Inflammatory macrophage (primary cell): ENCODE data around the gene NUTM2G.
A peak's percentile ranks its signal among the peaks of the same experiment; 100 is the strongest.
"Not testable (repeated sequence)": the region's sequence is repeated elsewhere in the genome, so short reads cannot be mapped to it uniquely, and the experiment has no call there.

ENCODE experiments used
- DNase-seq, 2 donors: peaks; one replicate each; pipeline ENCODE4 v3.0.0-alpha.2; 2020 to 2022
- total RNA-seq, 18 experiments: gene quantifications; one replicate each; lab custom pipeline; 2026; ENCODE audit warnings: mixed read lengths in 6 of 18, inconsistent platforms in 2 of 18; lab: John Stamatoyannopoulos, UW

NUTM2G gene
- 0 to 0.03 (median 0) reads per million in 18 experiments for total RNA-seq

GRCh38 chr9:96928543-96928942 lies at the start of gene NUTM2G:
Gene NUTM2G (plus strand): TSS chr9:96928843. CDS start chr9:96929025, 182 bp downstream.
- not testable (repeated sequence) for DNase-seq

- peak; percentile 47 to 53 for DNase-seq
Observed at GRCh38 chr9:96883922-96884321, 44.7 kb upstream of the NUTM2G start.

- DNase-seq, result peak; percentile 44 to 63
Observed at GRCh38 chr9:96884443-96884842, 44.2 kb upstream of the NUTM2G start.

- DNase-seq, result no peak
Observed at GRCh38 chr9:96885424-96885823, 43.2 kb upstream of the NUTM2G start.

- DNase-seq, result no peak
Observed at GRCh38 chr9:96888591-96888990, 40.1 kb upstream of the NUTM2G start.

GRCh38 chr9:96892131-96892530 lies 36.5 kb upstream of the NUTM2G start:
- DNase-seq, result no peak

GRCh38 chr9:96900010-96900409 lies 28.6 kb upstream of the NUTM2G start:
- not testable (repeated sequence) for DNase-seq

- not testable (repeated sequence) for DNase-seq
Observed at GRCh38 chr9:96904947-96905722, 23.5 kb upstream of the NUTM2G start.

- DNase-seq, result not testable (repeated sequence)
Observed at GRCh38 chr9:96908479-96908878, 20.2 kb upstream of the NUTM2G start.

- DNase-seq, result not testable (repeated sequence)
Observed at GRCh38 chr9:96915539-96915938, 13.1 kb upstream of the NUTM2G start.

GRCh38 chr9:96916531-96916930 lies 12.1 kb upstream of the NUTM2G start:
- DNase-seq, result not testable (repeated sequence)

GRCh38 chr9:96918550-96918949 lies 10.1 kb upstream of the NUTM2G start:
- not testable (repeated sequence) for DNase-seq

GRCh38 chr9:96920803-96921202 lies 7.8 kb upstream of the NUTM2G start:
- DNase-seq, result not testable (repeated sequence)

- not testable (repeated sequence) for DNase-seq
Observed at GRCh38 chr9:96925587-96925986, 3.1 kb upstream of the NUTM2G start.

GRCh38 chr9:96931665-96932064 lies 3.0 kb downstream of the NUTM2G start:
- not testable (repeated sequence) for DNase-seq

GRCh38 chr9:96934097-96934496 lies 5.5 kb downstream of the NUTM2G start:
- not testable (repeated sequence) for DNase-seq

GRCh38 chr9:96934706-96935105 lies 6.1 kb downstream of the NUTM2G start:
- DNase-seq, result not testable (repeated sequence)

GRCh38 chr9:96935401-96935800 lies 6.8 kb downstream of the NUTM2G start:
- DNase-seq, result not testable (repeated sequence)

- not testable (repeated sequence) for DNase-seq
Observed at GRCh38 chr9:96937442-96937841, 8.8 kb downstream of the NUTM2G start.

GRCh38 chr9:96938957-96939665 lies 10.5 kb downstream of the NUTM2G start:
- not testable (repeated sequence) for DNase-seq

- DNase-seq, result not testable (repeated sequence)
Observed at GRCh38 chr9:96940982-96941381, 12.3 kb downstream of the NUTM2G start.

- not testable (repeated sequence) for DNase-seq
Observed at GRCh38 chr9:96941628-96942027, 13.0 kb downstream of the NUTM2G start.

- not testable (repeated sequence) for DNase-seq
Observed at GRCh38 chr9:96942181-96942580, 13.5 kb downstream of the NUTM2G start.

GRCh38 chr9:96949346-96949745 lies 20.7 kb downstream of the NUTM2G start:
- not testable (repeated sequence) for DNase-seq
